NCI-H2081 (cell line): ENCODE measurements around the gene ULK1.

Experiments used
- DNase-seq, 2 experiments: peaks; one replicate each; lab custom pipeline; 2025; lab: John Stamatoyannopoulos, UW

Gene ULK1

GRCh38 chr12:131908092-131909080, 14.0 kb downstream of the ULK1 start:
- no peak for DNase-seq

GRCh38 chr12:131909081-131909751, 14.8 kb downstream of the ULK1 start:
- DNase-seq: no peak

DNA sequence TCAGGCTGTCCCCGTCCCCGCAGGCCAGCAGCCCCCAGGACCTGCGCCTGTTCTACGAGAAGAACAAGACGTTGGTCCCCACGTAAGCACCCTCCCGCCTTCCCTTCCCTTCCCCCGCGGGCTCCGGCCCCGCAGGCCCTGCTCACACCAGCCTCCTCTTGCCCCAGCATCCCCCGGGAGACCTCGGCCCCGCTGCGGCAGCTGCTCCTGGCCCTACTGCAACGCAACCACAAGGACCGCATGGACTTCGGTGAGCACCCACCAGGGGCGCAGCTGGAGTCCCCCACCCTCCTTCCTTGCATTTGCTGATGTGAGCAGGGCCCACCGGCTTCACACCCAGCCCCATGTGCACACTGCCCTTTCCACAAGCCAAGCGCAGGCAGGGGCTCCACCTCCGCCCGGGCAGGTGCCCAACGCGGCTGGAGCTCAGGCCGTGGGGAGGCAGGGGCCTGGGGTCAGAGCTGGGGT, 15.4 kb downstream of the ULK1 start:
- no peak for DNase-seq

GRCh38 chr12:131910302-131911027, 16.0 kb downstream of the ULK1 start:
- DNase-seq: no peak

DNA sequence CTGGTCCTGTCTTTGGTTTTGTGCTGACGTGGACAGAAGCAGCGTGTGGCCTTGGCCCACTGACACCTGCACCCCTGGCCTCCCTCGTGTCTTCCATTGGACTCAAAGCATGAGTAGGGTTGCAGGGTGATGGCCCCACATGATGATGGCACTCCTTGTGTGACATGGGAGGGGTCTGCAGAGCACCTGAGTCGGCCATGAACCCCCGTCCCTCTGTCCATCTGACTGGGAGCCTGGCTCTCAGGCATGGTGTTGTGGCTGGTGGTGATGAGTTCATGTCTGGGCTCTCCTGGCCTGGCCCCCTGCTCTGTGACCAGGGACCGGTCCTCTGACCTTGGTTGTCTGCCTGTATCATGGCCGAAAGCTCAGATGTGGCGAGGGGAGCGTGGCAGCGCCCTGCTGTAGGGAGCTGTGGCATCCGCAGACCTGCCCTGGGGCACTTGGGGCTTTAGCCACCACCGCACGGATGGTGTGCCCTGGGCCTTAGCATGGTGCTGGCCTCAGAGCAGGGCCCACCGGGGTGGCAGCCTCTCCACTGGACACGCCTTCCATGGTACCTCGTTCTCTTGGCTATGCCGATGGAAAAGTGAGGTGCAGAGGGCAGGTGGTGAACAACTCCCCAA, 16.7 kb downstream of the ULK1 start:
- no peak for DNase-seq

GRCh38 chr12:131911851-131912477, 17.5 kb downstream of the ULK1 start:
- DNase-seq: no peak

DNA sequence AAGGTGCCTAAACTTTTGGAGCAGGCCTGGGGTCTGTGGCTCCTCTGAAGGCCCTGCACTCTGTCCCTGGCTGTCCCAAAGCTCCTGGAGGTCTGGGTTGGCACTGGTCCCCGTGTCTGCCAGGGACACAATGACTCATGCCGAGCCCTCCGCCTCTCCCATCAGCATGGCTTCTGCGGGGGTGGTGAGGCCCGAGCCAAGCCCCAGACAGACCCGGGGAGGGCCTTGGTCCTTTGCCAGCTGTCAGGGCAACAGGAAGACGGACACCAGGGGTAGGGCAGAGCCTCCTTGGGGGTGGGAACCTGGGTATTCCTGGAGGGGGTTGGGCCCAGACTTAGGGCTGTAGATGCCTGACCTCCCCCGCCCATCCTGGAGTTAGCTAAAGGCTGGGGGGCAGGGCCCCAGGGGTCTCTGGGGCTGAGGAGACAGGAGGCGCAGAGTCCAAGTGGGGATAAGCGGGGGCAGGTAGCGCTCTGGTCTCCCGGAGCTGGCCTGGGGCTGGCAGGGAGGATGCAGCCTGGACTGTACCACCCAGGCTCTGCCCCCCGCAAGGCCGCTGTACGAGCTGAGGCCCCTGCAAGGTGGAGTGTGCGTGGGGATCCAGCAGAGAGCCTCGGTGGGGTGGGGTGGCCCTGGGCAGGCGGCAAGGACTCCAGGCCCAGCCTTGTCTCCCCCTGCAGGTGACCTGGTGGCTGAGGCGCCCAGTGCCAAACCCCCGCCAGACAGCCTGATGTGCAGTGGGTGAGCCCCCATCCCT, 18.3 kb downstream of the ULK1 start:
- DNase-seq: peak; percentile 24 to 50

DNA sequence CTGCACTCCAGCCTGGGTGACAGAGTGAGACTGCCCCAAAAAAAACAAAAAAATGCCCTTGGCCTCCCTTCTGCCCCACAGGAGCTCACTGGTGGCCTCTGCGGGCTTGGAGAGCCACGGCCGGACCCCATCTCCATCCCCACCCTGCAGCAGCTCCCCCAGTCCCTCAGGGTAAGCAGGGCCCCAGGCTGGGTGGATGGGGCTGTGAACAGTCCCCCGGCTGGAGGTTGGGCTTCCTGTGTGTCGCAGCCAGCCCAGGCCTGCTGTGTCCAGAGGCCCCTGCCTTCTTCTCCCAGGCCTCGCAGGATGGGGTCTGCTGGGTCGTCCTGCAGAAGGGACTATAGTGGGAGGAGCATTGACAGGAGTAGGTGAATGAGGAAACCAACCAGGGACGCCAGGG, 19.2 kb downstream of the ULK1 start:
- DNase-seq: no peak

DNA sequence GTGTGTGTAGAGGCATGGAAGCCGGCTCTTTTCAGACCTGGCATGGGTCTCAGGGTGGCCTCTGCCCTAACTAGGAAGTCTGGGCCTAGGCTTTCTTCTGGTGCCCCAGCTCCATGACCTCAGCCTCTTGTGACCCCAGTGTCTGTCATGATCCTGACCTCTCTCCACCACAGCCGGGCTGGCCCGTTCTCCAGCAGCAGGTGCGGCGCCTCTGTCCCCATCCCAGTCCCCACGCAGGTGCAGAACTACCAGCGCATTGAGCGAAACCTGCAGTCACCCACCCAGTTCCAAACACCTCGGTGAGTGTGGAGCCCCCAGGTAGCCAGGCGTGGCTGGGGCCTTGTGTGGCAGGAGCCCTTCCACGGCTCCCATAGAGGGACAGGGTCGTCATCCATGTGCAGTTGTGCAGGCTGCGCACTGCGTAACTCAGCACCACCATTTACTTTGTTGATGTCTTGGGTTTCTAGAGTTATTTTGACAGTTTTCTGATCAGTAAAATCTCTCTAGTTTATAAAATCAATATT, 19.8 kb downstream of the ULK1 start:
- no peak for DNase-seq

GRCh38 chr12:131915000-131915689, 20.7 kb downstream of the ULK1 start:
- DNase-seq: no peak

- DNase-seq: no peak
Measured at GRCh38 chr12:131915823-131916222, 21.4 kb downstream of the ULK1 start.

DNA sequence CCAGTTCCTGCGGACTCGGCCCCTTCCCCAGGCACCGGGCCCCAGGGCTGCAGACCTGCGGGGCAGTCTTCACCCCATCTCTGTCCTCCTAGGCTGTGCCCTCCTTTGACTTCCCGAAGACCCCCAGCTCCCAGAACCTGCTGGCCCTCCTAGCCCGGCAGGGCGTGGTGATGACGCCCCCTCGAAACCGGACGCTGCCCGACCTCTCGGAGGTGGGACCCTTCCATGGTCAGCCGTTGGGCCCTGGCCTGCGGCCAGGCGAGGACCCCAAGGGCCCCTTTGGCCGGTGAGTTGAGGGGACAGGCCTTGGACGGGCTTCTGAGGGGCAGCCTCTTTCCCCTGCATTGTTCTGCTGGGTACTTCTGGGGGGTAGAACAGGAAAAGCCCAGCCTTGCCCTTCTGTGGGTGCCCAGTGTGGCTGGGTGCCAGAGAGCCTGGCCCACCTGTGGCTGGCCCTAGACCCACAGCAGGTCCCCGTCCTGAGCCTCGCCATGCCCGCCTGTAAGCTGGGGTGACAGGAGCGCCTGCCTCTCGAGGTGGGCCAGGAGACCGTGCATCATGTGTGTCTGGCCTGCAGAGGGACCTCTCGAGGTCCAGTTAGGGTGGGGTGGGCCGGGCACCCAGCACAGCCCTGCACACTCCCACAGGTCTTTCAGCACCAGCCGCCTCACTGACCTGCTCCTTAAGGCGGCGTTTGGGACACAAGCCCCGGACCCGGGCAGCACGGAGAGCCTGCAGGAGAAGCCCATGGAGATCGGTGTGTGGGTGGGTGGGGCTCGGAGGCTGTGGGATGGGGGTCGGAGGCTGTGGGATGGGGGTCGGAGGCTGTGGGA, 22.1 kb downstream of the ULK1 start:
- DNase-seq: no peak

DNA sequence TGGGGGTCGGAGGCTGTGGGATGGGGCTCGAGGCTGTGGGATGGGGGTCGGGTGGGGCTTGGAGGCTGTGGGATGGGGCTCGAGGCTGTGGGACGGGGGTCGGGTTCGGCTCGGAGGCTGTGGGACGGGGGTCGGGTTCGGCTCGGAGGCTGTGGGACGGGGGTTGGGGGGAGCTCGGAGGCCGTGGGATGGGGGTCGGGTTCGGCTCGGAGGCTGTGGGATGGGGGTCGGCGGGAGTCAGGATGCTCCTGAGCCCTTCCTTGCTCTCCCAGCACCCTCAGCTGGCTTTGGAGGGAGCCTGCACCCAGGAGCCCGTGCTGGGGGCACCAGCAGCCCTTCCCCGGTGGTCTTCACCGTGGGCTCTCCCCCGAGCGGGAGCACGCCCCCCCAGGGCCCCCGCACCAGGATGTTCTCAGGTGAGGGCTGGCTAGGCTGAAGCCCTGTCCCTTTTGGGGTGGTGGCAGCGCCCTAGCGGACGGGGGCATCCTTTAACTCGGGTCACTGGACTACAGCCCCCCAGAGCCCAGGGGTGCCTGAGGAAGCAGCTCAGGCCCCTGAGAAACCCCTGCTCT, 22.8 kb downstream of the ULK1 start:
- DNase-seq: no peak

- DNase-seq: no peak
Measured at GRCh38 chr12:131917711-131918306, 23.4 kb downstream of the ULK1 start.

GRCh38 chr12:131918311-131919050, 24.1 kb downstream of the ULK1 start:
- DNase-seq: no peak

DNA sequence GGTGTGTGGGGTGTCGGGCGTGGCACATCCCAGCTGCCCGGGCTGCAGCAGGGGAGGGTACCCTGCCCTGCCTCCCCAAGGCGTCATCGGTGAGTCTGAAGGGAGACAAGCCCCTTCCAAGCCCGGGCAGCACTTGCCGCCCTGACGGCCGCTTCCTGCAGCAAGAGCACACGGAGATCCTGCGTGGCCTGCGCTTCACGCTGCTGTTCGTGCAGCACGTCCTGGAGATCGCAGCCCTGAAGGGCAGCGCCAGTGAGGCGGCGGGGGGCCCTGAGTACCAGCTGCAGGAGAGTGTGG, 24.6 kb downstream of the ULK1 start:
- DNase-seq: no peak

GRCh38 chr12:131919366-131920156, 25.1 kb downstream of the ULK1 start:
- no peak for DNase-seq
